NCI-H460 (cell line): ENCODE measurements around the gene VEGFC. TPM values are rescaled to one million over a fixed set of nuclear protein-coding genes. Genes with fewer than 3 reads are reported as not detected.

ENCODE experiments used
- DNase-seq: peaks from one replicate; pipeline ENCODE4 v3.0.0-alpha.2; 2016; ENCODE audit warnings: low read depth; ENCODE audit errors: extremely low read depth
- total RNA-seq: library from RNA; depleted of rRNA; stranded (reverse); fragments of >200 nt; shearing (Covaris generic); gene quantifications from 2 replicates; pipeline ENCODE4 v1.2.3, GENCODE V29; 2014

VEGFC gene
- total RNA-seq, 1 experiment from 2014 or later = 18.2 TPM

DNA sequence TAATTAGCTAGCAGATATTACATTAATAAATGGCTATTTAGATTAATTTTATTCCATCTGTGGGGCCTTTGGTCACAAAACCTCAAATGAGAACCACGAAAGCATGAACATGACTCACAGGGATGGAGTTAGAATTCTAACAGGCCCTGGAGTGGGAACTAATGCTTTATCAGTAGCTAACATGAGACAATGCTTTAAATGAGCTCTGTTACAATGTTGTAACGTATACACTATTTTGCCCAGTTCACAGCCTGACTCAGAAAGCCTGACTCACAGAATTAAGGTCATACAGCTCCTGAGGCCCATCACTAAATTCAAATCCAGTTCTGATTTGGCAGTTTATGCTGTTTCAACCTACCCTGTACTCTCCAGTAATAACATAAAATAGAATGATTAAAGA, 23.2 kb downstream of the VEGFC start:
- DNase-seq = no peak

DNA sequence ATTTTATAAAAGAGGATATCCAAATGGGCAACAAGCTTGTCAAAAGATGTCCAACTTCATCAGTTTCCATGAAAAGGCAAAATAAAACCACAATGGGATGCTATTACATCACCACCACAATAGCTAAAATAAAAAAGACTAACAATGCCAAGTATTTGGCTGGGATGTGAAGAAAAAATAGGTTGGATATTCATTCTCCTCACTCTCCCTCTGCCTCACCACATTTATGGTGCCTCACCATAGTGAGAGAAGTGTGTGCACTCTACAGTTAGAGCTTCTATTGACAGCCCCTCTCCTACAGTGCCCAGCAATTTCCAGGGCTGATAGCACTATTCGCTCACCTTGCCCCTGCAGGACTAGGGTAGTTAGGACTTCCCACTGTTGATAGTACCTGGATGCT, 25.5 kb downstream of the VEGFC start:
- no peak for DNase-seq

DNA sequence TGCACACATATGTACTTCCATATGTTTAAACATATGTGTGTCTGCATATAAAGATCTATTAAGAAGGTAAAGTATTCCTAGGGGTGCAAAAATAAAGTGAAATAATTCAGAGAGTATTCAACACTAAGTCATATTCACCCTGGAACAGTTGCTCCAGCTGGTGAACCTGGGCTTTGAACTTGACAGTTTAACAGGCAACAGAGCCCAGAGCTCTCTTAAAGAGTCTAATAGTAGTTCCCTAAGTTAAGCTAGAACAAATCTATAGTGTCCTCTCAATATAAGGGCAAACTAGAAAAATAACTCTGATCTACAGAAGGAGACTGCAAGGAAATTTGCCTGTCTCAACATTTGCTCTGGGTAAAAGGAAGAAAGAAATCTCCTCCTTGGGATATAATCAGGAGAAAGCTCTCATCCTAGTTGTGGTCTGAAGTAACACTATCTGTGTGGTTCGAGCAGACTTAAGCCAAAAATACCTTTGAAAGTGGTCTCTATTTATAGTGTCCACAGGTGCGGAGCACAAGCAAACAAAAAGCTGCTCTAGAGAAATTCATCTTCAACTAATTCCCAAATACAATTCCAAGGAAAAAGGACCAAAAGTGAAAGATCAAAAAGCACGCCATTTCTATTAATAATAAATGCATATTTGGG, 29.9 kb downstream of the VEGFC start:
- no peak for DNase-seq

DNA sequence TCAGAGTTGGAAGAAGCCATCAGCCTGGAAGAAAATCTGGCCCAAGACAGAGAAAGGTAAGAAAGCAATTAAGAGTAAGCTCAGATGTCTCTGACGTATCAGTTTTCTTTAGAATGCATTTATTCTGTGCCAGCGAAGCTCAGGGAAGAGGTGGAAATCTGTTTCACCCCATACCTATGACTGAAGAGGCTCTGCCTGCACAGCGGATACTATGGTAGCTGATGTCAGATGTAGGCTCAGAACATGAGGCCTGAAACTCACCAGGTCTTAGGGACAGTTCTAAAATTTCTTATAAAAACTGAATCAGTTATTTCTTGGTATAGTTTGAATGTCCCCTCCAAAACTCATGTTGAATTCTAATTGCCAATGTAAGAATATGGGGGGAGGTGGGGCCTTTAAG, 30.9 kb downstream of the VEGFC start:
- no peak for DNase-seq

DNA sequence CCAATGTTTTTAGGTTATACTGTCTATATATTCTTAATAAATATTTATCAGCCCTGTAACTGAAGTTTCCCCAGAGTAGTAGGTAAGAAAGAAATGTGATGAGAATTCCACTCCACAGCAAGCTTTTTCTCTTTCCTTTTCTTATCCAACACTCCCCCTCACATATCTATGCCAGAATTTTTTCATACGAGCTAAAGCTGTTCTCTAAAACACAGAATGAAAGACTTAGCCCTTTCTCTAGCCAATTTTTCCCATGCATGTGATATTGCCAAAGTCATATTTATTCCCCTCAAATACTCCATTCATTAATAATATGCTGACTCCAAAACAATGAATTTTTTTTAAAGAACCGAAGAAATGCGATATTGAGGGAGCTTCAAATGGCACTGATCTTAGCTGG, 32.3 kb downstream of the VEGFC start:
- DNase-seq = no peak

DNA sequence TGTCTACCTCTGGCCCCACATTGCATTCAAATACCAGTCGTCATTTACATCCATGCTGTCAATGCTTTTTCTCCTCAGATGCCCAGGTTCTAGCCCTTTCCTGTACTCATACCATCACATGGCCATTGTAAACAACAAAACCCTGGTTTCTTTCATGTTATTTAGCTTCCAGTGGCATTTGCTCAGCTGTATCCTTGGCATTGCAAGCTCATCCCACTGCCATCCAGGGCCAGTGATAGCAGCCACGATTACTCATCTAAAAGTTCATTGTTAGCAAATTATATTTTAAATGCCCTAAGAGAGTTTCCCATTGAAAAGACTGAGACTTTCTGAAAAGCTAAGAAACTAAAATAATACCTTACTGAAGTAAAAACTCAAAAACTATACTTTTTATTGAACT, 34.0 kb downstream of the VEGFC start:
- DNase-seq = no peak

DNA sequence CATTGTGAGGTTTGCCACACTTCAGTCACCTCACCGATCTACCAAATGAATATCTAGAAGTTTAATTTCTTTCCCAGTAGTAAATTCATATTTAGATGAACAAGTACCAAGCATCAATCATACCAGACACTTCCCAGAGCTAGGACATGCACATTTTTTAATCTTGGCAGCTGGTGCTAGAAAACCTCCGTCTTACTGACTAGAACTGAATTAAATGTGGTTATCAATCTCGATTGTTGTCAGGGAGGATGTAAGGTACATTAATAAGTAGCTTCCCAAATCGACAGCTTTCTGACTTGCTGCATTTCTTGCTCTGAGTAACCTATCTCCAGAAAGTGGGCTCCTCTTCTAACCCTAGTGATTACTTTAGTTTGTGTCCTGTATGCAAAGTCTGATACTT, 34.4 kb downstream of the VEGFC start:
- DNase-seq = no peak

DNA sequence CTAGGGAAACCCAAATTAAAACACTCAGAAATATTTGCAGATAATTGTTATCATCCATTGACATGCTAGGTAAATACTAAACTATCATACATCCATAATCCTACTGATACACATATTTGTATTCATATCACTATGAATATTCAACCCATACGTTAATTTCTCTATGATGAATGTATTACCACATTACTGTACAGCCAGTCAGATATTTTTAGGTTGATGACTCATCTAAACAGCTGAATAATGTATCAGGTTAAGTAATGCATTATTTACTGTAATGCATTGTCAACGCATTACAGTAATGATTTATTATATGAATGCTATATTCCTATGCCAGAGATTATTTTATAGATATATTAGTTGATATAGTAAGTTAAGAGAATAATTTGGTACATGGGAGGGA, 37.1 kb downstream of the VEGFC start:
- DNase-seq = no peak

DNA sequence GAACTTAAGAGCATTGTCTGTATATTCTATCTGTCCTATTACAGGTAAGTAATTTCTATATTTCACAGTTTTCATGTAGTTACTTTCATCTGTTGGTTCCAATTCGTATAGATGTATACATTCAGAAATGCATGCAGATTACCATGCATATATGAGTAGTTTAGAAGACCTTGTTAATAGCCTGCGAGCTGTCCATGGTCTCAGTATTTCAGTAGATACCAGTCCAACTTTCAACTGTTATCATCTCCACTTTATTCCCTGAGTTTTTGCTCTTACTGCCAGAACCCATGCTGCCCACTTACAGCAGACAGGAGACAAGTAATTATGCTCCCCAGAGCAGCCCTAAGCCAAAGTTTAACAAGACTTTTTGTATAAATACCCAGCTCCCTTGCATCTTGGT, 37.7 kb downstream of the VEGFC start:
- no peak for DNase-seq

DNA sequence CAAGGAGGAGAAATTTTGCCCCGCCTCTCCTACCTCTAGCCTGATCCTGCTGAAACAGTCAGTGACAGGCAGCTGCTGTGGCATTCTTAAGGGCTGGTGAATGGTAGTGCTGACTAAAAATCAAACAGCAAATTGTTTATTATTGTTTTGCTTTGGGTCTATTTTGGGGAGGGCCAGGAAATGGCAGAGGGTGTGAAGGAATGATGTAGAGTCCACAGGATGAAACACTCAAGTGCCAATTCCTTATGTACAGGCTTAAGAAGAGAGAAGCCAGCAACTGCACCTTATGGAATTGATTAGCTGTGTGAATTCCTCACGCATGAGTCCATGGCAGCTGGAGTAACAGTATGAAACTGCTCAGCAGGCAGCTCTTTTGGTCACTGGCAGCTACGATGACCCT, 39.7 kb downstream of the VEGFC start:
- DNase-seq = peak; percentile 95

DNA sequence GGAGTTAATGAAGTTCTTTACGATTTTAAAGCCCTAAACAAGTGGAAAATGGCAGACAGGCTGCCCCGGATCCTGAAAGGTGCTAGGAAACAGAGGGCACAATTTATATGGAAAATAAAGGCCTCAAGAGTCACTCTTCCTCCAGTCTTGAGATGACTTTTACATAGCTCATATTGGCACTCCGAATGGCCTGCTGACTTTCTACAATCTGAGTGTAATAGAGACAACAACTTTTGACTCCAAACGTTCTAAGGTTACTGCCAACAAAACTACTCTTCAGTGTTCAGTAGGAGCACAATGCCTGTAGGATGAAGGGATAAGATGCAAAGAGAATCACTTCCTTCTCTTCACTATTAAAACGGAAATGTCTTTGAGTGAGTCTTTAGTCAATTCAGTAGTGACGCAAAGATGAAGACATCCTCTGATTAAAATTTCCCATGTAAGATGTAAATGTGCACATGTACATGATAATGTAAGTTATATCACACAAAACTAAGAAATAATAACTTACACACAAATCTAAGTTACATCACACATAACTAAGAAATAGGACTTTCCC, 40.5 kb downstream of the VEGFC start:
- peak; percentile 88 for DNase-seq

DNA sequence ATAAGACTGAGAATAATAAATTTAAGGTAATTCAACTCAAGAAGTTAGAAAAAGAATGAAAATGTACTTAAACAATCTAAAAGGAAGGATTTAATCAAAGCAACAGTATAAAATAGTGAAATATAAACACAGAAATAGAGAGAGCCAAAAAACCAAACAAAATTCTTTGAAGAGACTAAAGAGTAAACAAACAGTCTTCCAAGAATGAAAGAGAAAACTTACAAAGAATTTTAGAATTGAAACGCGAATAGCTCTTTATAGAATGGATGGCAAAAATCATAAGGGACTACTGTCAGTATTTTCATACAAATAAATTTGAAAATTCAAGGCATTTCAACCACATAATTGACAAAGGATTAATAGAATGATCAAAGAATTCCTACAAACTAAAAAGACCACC, 41.7 kb downstream of the VEGFC start:
- DNase-seq = no peak

DNA sequence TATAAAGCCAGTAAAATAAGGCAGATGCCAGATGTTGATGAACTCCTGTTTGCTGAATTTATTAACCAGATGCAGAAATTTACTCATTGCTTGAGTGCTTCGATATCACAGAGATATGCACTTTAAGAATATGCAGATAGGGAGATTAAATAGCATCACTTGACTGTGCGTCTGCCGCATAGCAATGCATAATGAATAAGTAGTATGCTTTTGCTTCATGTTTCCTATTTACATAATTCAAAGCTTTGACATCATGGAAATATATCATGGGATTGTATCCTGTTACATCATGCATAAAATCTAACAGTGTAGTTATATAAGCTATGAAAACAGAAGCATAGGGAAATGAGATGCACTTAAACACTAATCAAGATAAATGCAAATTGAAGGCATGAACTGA, 45.9 kb downstream of the VEGFC start:
- DNase-seq = no peak

DNA sequence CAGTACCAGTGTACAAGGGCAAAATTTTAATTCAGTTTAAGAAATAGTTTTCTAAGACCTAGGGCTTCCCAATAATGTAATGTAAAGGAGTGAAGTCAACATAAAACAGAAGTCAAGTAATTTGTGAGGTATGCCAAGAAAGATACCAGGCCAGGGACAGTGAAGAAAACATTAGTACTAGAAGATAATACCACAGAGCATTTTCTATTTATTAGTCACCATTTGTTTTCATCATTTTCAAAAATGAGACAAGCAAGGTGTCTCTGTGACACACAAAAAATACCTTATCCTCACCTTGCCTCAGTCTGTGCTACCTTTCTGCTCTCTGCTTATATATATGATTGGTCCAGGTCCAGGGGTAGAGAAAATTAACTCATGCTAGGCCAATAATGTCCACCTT, 46.8 kb downstream of the VEGFC start:
- DNase-seq = no peak

DNA sequence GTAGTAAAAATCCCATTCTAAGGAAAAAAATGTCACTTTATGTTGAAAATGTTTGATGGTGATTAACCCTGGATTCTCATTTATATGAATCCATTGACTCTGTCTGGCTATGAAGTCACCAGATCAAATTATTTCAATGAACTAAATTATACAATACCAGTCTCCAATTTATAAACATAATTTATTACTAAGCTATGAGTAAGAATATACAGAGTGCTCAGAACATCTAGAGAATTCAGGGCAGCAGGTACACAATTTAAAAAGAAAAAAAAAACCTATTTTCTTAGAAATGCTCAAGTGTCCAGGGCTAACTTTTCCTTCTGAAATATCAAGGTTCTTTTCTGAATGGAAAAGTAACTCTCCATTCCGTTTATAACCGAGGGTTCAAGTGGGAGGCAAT, 48.6 kb downstream of the VEGFC start:
- no peak for DNase-seq

DNA sequence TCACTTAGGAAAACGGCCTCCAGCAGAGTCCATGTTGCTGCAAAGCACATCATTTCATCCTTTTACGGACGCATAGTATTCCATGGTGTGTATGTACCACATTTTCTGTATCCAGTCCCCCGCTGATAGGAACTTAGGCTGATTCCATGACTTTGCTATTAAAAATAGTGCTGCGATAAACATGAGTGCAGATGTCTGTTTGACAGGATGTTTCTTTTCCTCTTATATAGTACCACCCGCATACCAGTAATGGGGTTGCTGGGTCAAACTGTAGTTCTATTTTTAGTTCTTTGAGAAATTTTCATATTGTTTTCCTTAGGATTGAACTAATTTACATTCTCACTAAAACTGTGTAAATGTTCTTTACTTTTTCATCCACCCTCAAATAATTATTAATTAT, 50.5 kb downstream of the VEGFC start:
- DNase-seq = no peak

DNA sequence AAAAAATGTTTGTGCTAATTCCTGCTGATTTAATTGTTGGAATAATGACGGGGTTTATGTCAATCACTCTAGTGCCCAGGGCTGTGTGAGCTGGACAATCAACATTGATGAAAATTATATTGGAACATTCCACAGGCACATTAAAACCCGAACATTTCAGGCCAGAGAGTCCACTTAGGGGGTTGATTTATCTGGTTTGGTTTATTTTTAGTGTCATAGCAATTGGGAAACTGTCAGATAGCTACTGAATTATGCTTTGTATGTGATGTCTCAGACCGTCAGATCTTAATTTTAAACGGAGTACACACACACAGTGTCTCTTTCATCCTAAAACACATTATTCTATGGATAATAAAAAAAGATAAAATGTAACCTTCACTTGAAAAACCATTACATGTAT, 51.5 kb downstream of the VEGFC start:
- DNase-seq = no peak

DNA sequence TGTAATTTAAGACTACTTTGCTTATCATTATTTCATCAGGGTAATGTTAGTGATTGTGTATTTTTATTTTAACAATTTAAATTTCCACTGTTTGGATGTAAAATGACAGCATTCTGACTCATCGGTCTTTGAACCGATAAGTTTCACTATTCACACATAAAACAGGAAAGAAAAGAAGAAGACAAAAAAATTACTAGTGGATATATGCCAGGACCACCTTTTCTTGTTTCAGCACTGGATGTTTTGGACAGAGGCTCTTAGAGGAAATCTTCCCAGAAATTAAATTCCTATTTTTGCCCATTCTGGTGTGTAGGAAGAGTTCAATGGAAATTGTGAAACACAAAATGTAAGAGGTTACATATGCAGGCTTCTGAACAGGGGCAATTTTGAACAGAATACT, 57.4 kb downstream of the VEGFC start:
- no peak for DNase-seq

DNA sequence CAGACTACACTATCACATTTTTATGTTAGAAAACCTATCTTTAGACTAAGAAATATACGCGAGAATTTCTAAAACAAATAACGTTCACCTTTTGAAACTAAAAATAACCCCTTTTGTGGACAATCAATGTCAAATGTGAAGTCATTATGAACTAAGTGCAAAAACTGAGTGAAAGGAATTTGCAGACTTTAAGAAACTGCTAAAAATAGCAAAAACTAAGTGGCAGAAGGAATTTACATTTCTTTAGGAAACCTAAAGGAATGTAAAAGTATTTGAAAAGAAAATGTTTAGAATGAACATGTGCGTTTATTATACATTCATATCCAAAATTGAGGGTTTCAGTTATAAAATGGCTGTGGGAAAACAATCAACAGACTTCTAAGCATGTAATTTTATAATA, 58.3 kb downstream of the VEGFC start:
- no peak for DNase-seq

DNA sequence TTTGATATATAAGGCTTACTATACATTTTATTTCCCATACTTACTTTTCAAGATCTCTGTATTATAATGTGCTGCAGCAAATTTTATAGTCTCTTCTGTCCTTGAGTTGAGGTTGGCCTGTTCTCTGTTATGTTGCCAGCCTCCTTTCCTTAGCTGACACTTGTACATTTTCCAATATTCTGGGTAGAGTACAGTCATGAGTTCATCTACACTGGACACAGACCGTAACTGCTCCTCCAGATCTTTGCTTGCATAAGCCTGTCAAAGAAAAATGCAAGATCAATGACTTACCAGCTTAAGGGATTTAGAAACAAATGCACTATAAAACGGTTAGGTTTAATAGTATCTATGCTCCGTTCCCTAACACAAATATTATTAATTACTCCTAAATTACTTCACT, 63.2 kb downstream of the VEGFC start:
- no peak for DNase-seq

DNA sequence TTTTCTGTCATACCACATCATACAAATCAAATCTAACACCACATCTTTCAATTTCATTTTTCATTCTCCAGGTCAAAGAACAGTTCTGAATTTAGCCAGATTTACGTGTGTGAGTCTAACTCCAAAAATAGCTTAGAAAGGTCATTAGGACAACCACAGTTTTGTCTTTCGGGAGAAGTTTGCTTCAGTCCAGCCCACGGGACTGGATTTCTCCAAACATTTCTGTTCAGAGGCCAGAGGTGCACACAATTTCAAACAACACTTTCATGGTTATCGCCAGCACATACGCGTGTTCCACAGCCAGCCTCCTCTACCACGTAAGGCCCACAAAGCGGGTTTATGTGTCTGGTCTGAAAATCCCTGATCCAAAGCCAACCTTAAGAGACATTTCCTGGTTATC, 65.9 kb downstream of the VEGFC start:
- no peak for DNase-seq

DNA sequence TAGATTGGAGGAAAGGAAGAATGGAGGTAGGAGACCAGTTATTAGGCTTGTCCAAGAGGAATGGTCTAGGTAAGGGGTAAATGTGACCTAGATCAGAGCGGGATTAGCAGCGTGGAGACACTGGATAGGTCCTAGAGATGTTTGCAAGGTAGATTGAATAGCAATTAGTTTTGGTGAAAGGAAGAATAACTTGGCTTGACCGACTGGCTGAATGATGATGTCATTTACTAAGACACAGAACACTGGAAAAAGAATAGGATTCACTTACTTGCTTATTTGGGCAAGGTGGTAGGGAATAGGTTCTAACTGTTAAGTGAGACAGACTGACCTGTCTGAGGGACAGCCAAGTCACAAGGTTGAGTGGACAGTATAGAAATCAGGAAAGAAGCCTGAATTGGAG, 71.3 kb downstream of the VEGFC start:
- no peak for DNase-seq

DNA sequence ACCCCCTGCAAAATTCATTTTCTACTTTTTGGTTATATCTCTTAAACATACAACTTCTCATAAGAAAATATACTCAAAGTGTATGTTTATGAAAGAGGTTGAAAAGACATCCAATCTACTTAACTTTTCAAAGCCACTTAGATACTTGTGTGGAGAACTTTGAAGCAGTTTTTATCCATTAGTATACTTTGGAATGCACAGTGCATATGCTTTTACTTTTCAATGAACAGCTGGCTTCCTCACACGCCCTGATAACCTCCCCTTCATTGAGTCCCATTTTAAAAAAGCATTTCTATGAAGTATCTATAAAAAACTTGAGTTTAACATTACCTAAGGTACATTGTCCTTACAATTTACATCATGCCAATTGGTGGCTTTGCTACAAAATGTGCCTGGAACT, 73.8 kb downstream of the VEGFC start:
- DNase-seq = no peak
